ENCODE measurements around the gene NTRK1.

The NTRK1 gene

GRCh38 chr1:156839426-156840109, 21.1 kb upstream of the NTRK1 start:
- DNase-seq (ENCODE audit: low read depth, low spot score) = no peak
- Histone ChIP-seq H3K9ac (ENCODE audit: insufficient read length, low read depth) (no peak overlapping the region), H3K9me3 (ENCODE audit: insufficient read depth, low read length) (no peaks in the 10 kb centered on the region), H3K4me1 (ENCODE audit: insufficient read depth, insufficient read length) (peaks cover 20% of the 10 kb centered on the region), H3K27me3 (ENCODE audit: insufficient read depth, insufficient read length) (peaks cover 4% of the 10 kb centered on the region), H3K36me3 (ENCODE audit: insufficient read depth, insufficient read length, low read length) (no peaks in the 10 kb centered on the region), H3K4me3 (ENCODE audit: insufficient read length, low read depth) (no peak overlapping the region)
- TF ChIP-seq ZNF274 (IDR thresholded peaks at IDR 0.05; ENCODE audit: low read depth, low read length) (no peak), SUZ12 (IDR thresholded peaks at IDR 0.05; ENCODE audit: extremely low read depth, insufficient read depth, insufficient read length) (no peak), YY1 (IDR thresholded peaks at IDR 0.05; ENCODE audit: insufficient read depth, insufficient read length) (no peak)

- peaks cover 24% of the 10 kb centered on the region for H3K4me1 ChIP-seq (ENCODE audit: insufficient read depth, insufficient read length)
- H3K36me3 ChIP-seq (ENCODE audit: insufficient read depth, insufficient read length, low read length) = no peaks in the 10 kb centered on the region
- no peak for TF ChIP-seq ZNF274 (IDR thresholded peaks at IDR 0.05; ENCODE audit: low read depth, low read length)
- no peaks in the 10 kb centered on the region for H3K9me3 ChIP-seq (ENCODE audit: insufficient read depth, low read length)
- H3K27me3 ChIP-seq (ENCODE audit: insufficient read depth, insufficient read length) = peaks cover 4% of the 10 kb centered on the region
- no peak for DNase-seq (ENCODE audit: low read depth, low spot score)
- H3K9ac ChIP-seq (ENCODE audit: insufficient read length, low read depth) = no peak overlapping the region
- H3K4me3 ChIP-seq (ENCODE audit: insufficient read length, low read depth) = no peak overlapping the region
Observed at GRCh38 chr1:156840186-156840897, 20.3 kb upstream of the NTRK1 start.

DNA sequence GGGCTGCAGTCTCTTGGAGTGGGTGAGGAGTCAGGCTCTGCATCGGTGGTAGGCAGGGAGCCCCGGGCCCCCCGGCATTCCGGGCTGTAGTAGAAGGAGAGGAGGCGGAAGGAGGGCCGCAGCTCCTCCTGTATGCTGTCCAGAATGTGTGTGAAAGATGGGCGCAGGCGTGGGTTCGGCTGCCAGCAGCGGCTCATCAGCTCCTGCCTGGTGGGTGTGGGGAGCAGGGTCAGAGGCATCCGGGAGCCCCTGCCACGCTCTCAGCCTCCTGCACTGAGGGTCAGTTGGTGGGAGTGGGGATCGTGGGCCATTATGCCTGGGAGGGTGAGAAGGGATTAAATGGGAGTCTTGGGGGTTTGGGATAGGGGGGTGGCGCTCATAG, 19.8 kb upstream of the NTRK1 start:
- Histone ChIP-seq H3K9me3 (ENCODE audit: insufficient read depth, low read length) (no peaks in the 10 kb centered on the region), H3K4me1 (ENCODE audit: insufficient read depth, insufficient read length) (peaks cover 24% of the 10 kb centered on the region), H3K27me3 (ENCODE audit: insufficient read depth, insufficient read length) (peaks cover 4% of the 10 kb centered on the region), H3K4me3 (ENCODE audit: insufficient read length, low read depth) (no peak overlapping the region), H3K9ac (ENCODE audit: insufficient read length, low read depth) (no peak overlapping the region), H3K36me3 (ENCODE audit: insufficient read depth, insufficient read length, low read length) (no peaks in the 10 kb centered on the region)
- TF ChIP-seq ZNF274 (IDR thresholded peaks at IDR 0.05; ENCODE audit: low read depth, low read length) = no peak
- no peak for DNase-seq (ENCODE audit: low read depth, low spot score)

GRCh38 chr1:156841295-156841855, 19.3 kb upstream of the NTRK1 start:
- Histone ChIP-seq H3K9ac (ENCODE audit: insufficient read length, low read depth) (no peak overlapping the region), H3K4me3 (ENCODE audit: insufficient read length, low read depth) (no peak overlapping the region), H3K27me3 (ENCODE audit: insufficient read depth, insufficient read length) (peaks cover 4% of the 10 kb centered on the region), H3K4me1 (ENCODE audit: insufficient read depth, insufficient read length) (peaks cover 24% of the 10 kb centered on the region), H3K9me3 (ENCODE audit: insufficient read depth, low read length) (no peaks in the 10 kb centered on the region), H3K36me3 (ENCODE audit: insufficient read depth, insufficient read length, low read length) (no peaks in the 10 kb centered on the region)
- DNase-seq (ENCODE audit: low read depth, low spot score) = no peak
- TF ChIP-seq SUZ12 (IDR thresholded peaks at IDR 0.05; ENCODE audit: extremely low read depth, insufficient read depth, insufficient read length) = no peak
- no peak for TF ChIP-seq ZNF274 (IDR thresholded peaks at IDR 0.05; ENCODE audit: low read depth, low read length)
- TF ChIP-seq YY1 (IDR thresholded peaks at IDR 0.05; ENCODE audit: insufficient read depth, insufficient read length) = no peak

GRCh38 chr1:156842618-156843300, 17.9 kb upstream of the NTRK1 start:
- Histone ChIP-seq H3K9ac (ENCODE audit: insufficient read length, low read depth) (no peak overlapping the region), H3K4me3 (ENCODE audit: insufficient read length, low read depth) (no peak overlapping the region), H3K27me3 (ENCODE audit: insufficient read depth, insufficient read length) (peaks cover 7% of the 10 kb centered on the region), H3K4me1 (ENCODE audit: insufficient read depth, insufficient read length) (peaks cover 24% of the 10 kb centered on the region), H3K9me3 (ENCODE audit: insufficient read depth, low read length) (no peaks in the 10 kb centered on the region), H3K36me3 (ENCODE audit: insufficient read depth, insufficient read length, low read length) (no peaks in the 10 kb centered on the region)
- DNase-seq (ENCODE audit: low read depth, low spot score) = no peak
- TF ChIP-seq YY1 (IDR thresholded peaks at IDR 0.05; ENCODE audit: insufficient read depth, insufficient read length) (no peak), SUZ12 (IDR thresholded peaks at IDR 0.05; ENCODE audit: extremely low read depth, insufficient read depth, insufficient read length) (no peak), ZNF274 (IDR thresholded peaks at IDR 0.05; ENCODE audit: low read depth, low read length) (no peak)

DNA sequence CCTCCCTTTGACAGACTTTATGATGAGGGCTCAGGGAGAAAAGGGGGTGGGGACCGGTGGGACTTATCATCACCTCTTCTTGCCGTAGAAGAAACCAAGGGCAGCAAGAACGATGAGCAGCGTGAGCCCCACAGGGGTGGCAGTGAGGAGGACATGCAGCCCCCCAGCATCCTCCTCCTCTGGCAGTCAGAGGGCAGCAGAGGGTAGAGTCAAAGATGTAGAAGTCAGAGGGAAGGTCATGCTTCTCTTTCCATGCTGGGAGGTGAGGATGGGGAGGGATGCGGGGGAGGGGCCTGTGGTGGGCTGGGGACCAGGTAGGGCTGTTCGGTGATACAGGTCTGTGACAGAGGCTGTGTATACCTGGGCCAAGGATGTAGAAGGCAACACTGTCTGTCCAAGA, 16.6 kb upstream of the NTRK1 start:
- no peak for DNase-seq (ENCODE audit: low read depth, low spot score)
- TF ChIP-seq YY1 (IDR thresholded peaks at IDR 0.05; ENCODE audit: insufficient read depth, insufficient read length) (no peak), ZNF274 (IDR thresholded peaks at IDR 0.05; ENCODE audit: low read depth, low read length) (no peak), SUZ12 (IDR thresholded peaks at IDR 0.05; ENCODE audit: extremely low read depth, insufficient read depth, insufficient read length) (no peak)
- Histone ChIP-seq H3K4me3 (ENCODE audit: insufficient read length, low read depth) (no peak overlapping the region), H3K27me3 (ENCODE audit: insufficient read depth, insufficient read length) (peaks cover 7% of the 10 kb centered on the region), H3K36me3 (ENCODE audit: insufficient read depth, insufficient read length, low read length) (no peaks in the 10 kb centered on the region), H3K4me1 (ENCODE audit: insufficient read depth, insufficient read length) (peaks cover 22% of the 10 kb centered on the region), H3K9ac (ENCODE audit: insufficient read length, low read depth) (no peak overlapping the region), H3K9me3 (ENCODE audit: insufficient read depth, low read length) (no peaks in the 10 kb centered on the region)

DNA sequence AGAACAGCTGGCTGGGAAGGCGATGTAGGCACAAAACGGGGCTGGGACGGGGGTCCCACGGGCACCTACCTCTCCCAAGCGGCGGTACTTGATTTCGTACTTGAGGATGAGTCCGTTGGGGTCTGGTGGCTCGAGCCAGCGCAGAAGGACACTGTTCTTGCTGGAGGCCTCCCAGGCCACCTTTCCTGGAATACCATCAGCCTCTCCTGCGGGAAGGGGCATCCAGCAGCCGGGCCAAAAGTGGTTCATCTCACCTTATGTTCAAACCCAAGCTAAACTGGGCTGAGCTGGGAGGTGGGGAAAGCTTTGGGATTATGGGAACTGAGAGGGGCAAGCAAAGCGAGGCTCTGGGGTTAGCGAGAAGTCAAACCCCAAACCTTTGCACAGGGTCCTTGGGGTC, 16.0 kb upstream of the NTRK1 start:
- Histone ChIP-seq H3K27me3 (ENCODE audit: insufficient read depth, insufficient read length) (peaks cover 7% of the 10 kb centered on the region), H3K9me3 (ENCODE audit: insufficient read depth, low read length) (no peaks in the 10 kb centered on the region), H3K4me3 (ENCODE audit: insufficient read length, low read depth) (no peak overlapping the region), H3K4me1 (ENCODE audit: insufficient read depth, insufficient read length) (peaks cover 17% of the 10 kb centered on the region), H3K36me3 (ENCODE audit: insufficient read depth, insufficient read length, low read length) (no peaks in the 10 kb centered on the region), H3K9ac (ENCODE audit: insufficient read length, low read depth) (no peak overlapping the region)
- no peak for TF ChIP-seq ZNF274 (IDR thresholded peaks at IDR 0.05; ENCODE audit: low read depth, low read length)
- no peak for TF ChIP-seq SUZ12 (IDR thresholded peaks at IDR 0.05; ENCODE audit: extremely low read depth, insufficient read depth, insufficient read length)
- TF ChIP-seq YY1 (IDR thresholded peaks at IDR 0.05; ENCODE audit: insufficient read depth, insufficient read length) = no peak
- no peak for DNase-seq (ENCODE audit: low read depth, low spot score)

Data from NT2/D1 (cell line).